Kidney (tissue), 14 donors: ENCODE data around the gene SEC14L6. TPM values are rescaled to one million over a fixed set of nuclear protein-coding genes. Genes with fewer than 3 reads are reported as not detected.
A peak's percentile ranks its signal among the peaks of the same experiment; 100 is the strongest.
"Not testable (repeated sequence)": the region's sequence is repeated elsewhere in the genome, so short reads cannot be mapped to it uniquely, and the experiment has no call there.

Experiments
- DNase-seq, 5 donors: peaks; one replicate each; pipeline ENCODE4 v3.0.0-alpha.2; 2013 to 2020
- FAIRE-seq: peaks from 2 replicates; lab custom pipeline; 2012; peaks lifted over from hg19 to GRCh38; lab: Jason Lieb, UNC
- H3K27ac ChIP-seq, 2 donors: one replicate each; pipeline ENCODE4 v1.7.0; 2013; ENCODE audit warnings: low read depth in 2 of 2, low read length in 2 of 2, inconsistent platforms in 1 of 2
- H3K27me3 ChIP-seq: one replicate; pipeline ENCODE4 v1.7.1; 2013; ENCODE audit warnings: low read length, inconsistent platforms; ENCODE audit not compliant: control insufficient read depth, insufficient read depth
- H3K36me3 ChIP-seq, 3 donors: one replicate each; pipeline versions ENCODE4 v1.7.0 to v1.7.1; 2013; ENCODE audit warnings: low read length in 3 of 3, control low read depth in 1 of 3, inconsistent platforms in 1 of 3; ENCODE audit not compliant: insufficient read depth in 3 of 3, control insufficient read depth in 2 of 3
- H3K4me1 ChIP-seq, 3 donors: one replicate each; pipeline versions ENCODE4 v1.7.0 to v1.7.1; 2013; ENCODE audit warnings: low read length in 3 of 3, inconsistent platforms in 1 of 3, low read depth in 1 of 3; ENCODE audit not compliant: control insufficient read depth in 2 of 3, insufficient read depth in 2 of 3
- H3K4me3 ChIP-seq, 3 donors: one replicate each; pipeline versions ENCODE4 v1.7.0 to v1.8.1; 2013; ENCODE audit warnings: low read length in 3 of 3, control low read depth in 1 of 3, inconsistent platforms in 1 of 3
- H3K9ac ChIP-seq, 3 donors: one replicate each; pipeline versions ENCODE4 v1.7.0 to v1.7.1; 2013; ENCODE audit warnings: low read length in 3 of 3, control low read depth in 1 of 3, inconsistent platforms in 1 of 3
- H3K9me3 ChIP-seq, 3 donors: one replicate each; pipeline versions ENCODE4 v1.7.0 to v1.7.1; 2013; ENCODE audit warnings: low read length in 3 of 3, control low read depth in 1 of 3, inconsistent platforms in 1 of 3; ENCODE audit not compliant: control insufficient read depth in 2 of 3, insufficient read depth in 1 of 3
- intact Hi-C: fragments of 100-400 bp; cut with DNase I; formaldehyde crosslinking; loops from one replicate; pipeline ENCODE4 v1.11.1; 2022
- polyA plus RNA-seq: library from polyadenylated mRNA; stranded (reverse); fragments of 350-450 nt; fragmentation: Illumina TruSeq; extraction: RNeasy Lipid Tissue Mini Kit (QIAGEN cat#74804); gene quantifications from one replicate; pipeline ENCODE4 v1.2.3, GENCODE V29; 2014; ENCODE audit warnings: low read depth, low replicate concordance; ENCODE audit not compliant: insufficient read depth
- total RNA-seq: library from RNA; stranded (reverse); fragmentation: NEBNext Ultra II Directional; extraction: Animal tissue kit (Norgen Biotek cat#: 25700); gene quantifications from one replicate; pipeline ENCODE4 v1.2.1, GENCODE V29; 2021
- TF ChIP-seq, protein P1 (sequence below): IDR thresholded peaks from 3 replicates; pipeline ENCODE4 v1.5.1; 2012; ENCODE audit warnings: mild to moderate bottlenecking, moderate library complexity, borderline replicate concordance; ENCODE audit not compliant: insufficient read depth; ENCODE audit errors: extremely low read depth
- donor health status: control.
- donor health status: control.
- donor health status: control.
- donor health status: control.
- donor health status: control.
- donor health status: DM: yes; HTN: yes; CAD: no.
- donor health status: Normal renal cell carcinoma (clear cell type).

The SEC14L6 gene
- total and polyA plus RNA-seq, 2 donors from 2014 or later: 13.9 to 16.5 TPM

DNA sequence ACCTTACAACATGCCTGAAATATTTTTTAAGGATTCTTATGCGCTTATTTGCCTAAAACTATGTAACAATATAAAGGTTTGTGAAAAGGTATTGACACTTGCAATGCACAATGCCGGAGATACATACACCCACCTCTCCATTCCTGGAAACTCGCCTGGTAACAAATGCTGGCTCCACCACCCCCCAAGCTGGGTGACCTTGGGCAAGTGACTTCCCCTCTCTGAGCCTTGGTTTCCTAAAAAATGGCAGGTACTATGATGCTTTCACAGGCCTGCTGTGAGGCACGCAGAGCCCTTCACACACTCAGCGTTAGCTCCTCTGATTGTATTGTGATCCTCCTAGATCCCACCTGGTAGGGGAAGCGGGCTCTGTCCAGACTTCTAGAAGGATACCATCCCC is 25.7 kb upstream of the SEC14L6 start:
- H3K9me3 ChIP-seq: no peaks in the 10 kb centered on the region
- DNase-seq (no peak), FAIRE-seq (no peak)
- TF ChIP-seq, protein P1, sequence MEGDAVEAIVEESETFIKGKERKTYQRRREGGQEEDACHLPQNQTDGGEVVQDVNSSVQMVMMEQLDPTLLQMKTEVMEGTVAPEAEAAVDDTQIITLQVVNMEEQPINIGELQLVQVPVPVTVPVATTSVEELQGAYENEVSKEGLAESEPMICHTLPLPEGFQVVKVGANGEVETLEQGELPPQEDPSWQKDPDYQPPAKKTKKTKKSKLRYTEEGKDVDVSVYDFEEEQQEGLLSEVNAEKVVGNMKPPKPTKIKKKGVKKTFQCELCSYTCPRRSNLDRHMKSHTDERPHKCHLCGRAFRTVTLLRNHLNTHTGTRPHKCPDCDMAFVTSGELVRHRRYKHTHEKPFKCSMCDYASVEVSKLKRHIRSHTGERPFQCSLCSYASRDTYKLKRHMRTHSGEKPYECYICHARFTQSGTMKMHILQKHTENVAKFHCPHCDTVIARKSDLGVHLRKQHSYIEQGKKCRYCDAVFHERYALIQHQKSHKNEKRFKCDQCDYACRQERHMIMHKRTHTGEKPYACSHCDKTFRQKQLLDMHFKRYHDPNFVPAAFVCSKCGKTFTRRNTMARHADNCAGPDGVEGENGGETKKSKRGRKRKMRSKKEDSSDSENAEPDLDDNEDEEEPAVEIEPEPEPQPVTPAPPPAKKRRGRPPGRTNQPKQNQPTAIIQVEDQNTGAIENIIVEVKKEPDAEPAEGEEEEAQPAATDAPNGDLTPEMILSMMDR: no peak
- H3K27me3 ChIP-seq: no peaks in the 10 kb centered on the region
- peaks cover 0 to 36% (median 10%) of the 10 kb centered on the region in 3 donors for H3K4me1 ChIP-seq
- peaks cover 0 to 4% (median 4%) of the 10 kb centered on the region in 3 donors for H3K36me3 ChIP-seq
- H3K27ac ChIP-seq: no peak overlapping the region
- H3K9ac ChIP-seq: no peak overlapping the region
- peak overlapping the region in 1 of 3 donors; percentile 65 for H3K4me3 ChIP-seq
- intact Hi-C loops: no loop called here

DNA sequence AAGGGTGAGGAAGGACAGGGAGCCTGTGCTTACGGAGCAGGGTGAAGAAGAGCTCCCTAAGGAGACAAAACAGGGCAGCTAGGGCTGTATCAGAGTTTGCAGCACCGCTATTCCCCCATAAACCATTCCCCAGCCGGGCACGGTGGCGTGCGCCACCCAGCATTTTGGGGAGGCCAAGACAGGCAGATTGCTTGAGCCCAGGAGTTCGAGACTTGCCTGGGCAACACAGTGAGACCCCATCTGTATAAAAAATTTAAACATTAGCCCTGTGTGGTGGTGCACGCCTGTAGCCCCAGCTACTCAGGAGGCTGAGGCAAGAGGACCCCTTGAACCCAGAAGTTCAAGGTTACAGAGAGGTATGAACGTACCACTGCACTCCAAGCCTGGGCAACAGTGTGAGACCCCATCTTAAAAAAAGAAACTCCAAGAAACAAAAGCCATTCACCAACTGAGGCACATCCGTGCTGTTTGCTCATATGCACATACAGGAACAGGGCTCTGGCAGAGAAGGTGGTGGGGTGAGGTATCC is 23.2 kb upstream of the SEC14L6 start:
- intact Hi-C loops: no loop called here
- Histone ChIP-seq H3K27me3 (no peaks in the 10 kb centered on the region), H3K36me3 (no peaks in the 10 kb centered on the region), H3K9ac (no peak overlapping the region), H3K27ac (no peak overlapping the region), H3K4me3 (no peak overlapping the region), H3K4me1 (peaks cover 0 to 25% (median 20%) of the 10 kb centered on the region in 3 donors), H3K9me3 (no peaks in the 10 kb centered on the region)
- TF ChIP-seq, protein P1: no peak
- FAIRE-seq: no peak
- DNase-seq: no peak

DNA sequence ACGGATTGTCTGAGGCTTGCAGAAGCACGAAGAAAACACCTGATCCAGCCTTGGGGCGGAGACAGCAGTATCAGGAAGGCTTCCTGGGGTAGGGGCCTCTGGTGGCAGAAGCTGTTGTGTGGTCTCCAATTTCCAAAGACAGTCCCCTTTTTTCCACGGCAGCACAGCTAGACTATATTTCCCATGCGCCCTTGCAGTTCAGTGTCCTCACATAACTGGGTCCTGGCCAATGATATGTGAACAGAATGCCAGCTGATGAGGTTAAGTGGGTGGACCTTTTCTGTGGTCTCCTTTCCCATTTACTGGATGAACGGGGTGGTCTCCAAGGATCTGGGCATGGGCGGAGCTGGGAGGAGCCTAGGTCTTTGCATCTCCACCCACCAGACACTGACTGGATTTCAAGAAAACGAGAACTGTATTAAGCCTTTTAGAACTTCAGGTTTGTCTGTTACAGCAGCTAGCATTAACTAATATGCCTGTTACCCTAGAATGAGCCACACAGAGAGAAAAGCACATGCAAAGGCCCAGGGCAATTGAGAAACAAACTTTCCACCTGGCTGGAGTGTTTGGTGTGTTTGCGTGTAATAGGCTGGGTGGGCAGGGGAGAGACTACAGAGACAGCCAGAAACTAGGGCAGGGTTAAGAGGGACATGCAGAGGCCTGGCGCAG is 21.7 kb upstream of the SEC14L6 start:
- Histone ChIP-seq H3K36me3 (no peaks in the 10 kb centered on the region), H3K9ac (no peak overlapping the region)
- no peak for FAIRE-seq

DNA sequence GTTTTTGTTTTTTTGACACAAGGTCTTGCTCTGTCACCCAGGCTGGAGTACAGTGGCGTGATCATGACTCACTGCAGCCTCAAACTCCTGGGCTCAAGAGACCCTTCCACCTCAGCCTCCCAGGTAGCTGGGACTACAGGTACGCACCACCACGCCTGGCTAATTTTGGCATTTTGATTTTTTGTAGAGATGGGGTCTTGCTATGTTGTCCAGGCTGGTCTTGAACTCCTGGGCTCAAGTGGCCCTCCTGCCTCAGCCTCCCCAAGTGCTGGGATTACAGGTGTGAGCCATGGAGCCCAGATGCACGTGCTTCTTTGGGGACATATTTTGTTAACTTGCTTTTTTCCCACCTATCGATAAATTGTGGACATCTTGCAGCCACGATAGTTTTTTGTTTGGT is 20.7 kb upstream of the SEC14L6 start:
- H3K9ac ChIP-seq, DNase-seq, H3K36me3 ChIP-seq, intact Hi-C loops, H3K27ac ChIP-seq, H3K4me3 ChIP-seq, H3K9me3 ChIP-seq, FAIRE-seq, H3K27me3 ChIP-seq: not testable (repeated sequence)
- H3K4me1 ChIP-seq: peaks cover 0 to 19% (median 14%) of the 10 kb centered on the region in 3 donors

More for the DNA sequence above, 21.7 kb upstream of the SEC14L6 start:
- intact Hi-C loops: no loop called here
- Histone ChIP-seq H3K27me3 (no peaks in the 10 kb centered on the region), H3K4me1 (peaks cover 0 to 23% (median 16%) of the 10 kb centered on the region in 3 donors), H3K4me3 (no peak overlapping the region), H3K9me3 (no peaks in the 10 kb centered on the region), H3K27ac (no peak overlapping the region)
- no peak for DNase-seq
- TF ChIP-seq, protein P1: no peak
